AG08395 (cell line): ENCODE results near the gene P2RX5.
"Not testable (repeated sequence)": the region's sequence is repeated elsewhere in the genome, so short reads cannot be mapped to it uniquely, and the experiment has no call there.

ENCODE experiments used
- DNase-seq: peaks from one replicate; pipeline ENCODE4 v3.0.0; 2012; ENCODE audit warnings: mixed read lengths, low spot score

Gene P2RX5

DNA sequence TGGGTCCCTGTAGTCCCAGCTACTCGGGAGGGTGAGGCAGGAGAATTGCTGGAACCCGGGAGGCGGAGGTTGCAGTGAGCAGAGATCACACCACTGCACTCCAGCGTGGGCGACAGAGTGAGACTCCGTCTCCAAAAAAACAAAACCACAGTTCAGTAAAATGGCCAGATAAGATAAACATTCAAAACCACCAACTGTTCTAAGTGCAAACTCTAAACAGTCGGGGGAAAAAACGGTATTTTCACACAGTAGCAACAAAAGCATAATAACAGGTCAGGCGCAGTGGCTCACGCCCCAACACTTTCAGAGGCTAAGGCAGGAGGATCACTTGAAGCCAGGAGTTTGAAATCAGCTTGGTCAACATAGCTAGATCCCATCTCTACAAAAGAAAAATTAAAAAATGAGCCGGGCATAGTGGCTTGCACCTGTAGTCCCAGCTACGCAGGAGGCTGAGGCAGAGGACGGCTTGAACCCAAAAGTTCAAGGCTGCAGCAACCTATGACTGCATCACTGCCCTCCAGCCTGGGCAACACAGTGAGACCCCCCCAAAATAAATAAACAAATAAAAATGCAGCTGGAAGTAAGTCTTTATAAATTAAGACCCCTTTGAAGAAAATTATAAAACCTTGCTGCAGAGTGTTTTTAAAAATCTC lies 17.0 kb upstream of the P2RX5 start:
- no peak for DNase-seq

- DNase-seq, result no peak
These were observed 15.0 kb upstream of the P2RX5 start for GRCh38 chr17:3710951-3711383.

GRCh38 chr17:3708366-3708765 lies 12.4 kb upstream of the P2RX5 start:
- no peak for DNase-seq

DNA sequence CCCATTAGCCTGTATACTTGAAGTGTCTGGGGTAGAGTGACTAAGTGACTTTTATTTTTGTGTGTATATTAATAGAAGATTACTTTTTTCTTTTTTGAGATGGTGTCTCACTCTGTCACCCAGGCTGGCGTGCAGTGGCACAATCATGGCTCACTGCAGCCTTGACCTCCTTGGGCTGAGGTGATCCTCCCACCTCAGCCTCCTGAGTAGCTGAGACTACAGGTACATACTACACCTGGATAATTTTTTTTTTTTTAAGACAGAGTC lies 9.7 kb upstream of the P2RX5 start:
- DNase-seq, result not testable (repeated sequence)

- no peak for DNase-seq
These were observed 9.2 kb upstream of the P2RX5 start for GRCh38 chr17:3704931-3705717.

GRCh38 chr17:3702041-3702539 lies 6.1 kb upstream of the P2RX5 start:
- not testable (repeated sequence) for DNase-seq

DNA sequence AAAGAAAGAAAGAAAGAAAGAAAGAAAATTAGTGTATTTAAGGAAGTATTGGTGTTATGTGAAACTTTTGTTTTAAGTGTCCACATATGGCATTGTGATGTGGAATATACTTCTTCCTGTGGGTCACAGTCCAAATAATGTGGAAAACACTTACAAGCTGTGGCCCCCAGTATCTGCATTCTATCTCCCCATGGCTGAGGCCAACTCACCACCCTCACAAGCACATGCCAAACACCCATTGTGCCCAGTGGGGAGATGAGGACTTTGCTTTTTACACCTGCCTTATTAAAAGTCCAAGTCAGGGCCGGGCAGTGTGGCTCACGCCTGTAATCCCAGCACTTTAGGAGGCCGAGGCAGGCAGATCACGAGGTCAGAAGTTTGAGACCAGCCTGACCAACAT lies 4.0 kb upstream of the P2RX5 start:
- no peak for DNase-seq

GRCh38 chr17:3698139-3698538 lies 2.2 kb upstream of the P2RX5 start:
- DNase-seq, result no peak

- no peak for DNase-seq
These were observed 1.1 kb upstream of the P2RX5 start for GRCh38 chr17:3697103-3697476.

DNA sequence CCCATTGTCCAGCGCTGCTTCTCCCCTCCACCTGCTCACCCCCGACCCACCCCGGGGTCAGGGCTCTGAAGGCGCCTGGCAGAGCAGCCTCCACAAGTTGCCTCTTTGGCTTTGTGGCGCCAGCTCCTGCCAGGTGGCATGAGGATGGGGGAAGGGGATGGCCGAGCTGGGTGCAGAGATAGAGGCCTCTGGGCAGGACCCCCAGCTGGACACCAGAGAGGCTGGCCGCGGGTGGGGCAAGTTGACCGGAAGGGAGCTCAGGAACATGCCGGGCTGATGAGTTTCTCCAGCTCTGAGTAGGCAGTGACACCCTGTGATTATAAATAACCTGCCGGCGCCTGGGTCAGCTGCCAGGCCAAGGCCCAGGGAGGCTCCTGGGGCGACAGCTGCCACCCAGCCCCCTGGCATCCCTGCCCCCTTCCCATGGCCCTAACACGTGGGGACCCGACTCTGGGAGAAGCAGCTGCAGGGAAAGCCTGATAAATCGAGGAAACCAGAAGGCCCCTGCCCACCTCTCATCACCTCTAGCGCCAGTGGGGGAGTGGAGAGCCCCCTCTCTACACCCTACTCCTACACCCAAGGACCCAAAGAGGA lies 729 bp downstream of the P2RX5 start:
- no peak for DNase-seq

- DNase-seq, result no peak
These were observed 2.1 kb downstream of the P2RX5 start for GRCh38 chr17:3693829-3694231.

GRCh38 chr17:3693141-3693540 lies 2.8 kb downstream of the P2RX5 start:
- DNase-seq, result no peak

DNA sequence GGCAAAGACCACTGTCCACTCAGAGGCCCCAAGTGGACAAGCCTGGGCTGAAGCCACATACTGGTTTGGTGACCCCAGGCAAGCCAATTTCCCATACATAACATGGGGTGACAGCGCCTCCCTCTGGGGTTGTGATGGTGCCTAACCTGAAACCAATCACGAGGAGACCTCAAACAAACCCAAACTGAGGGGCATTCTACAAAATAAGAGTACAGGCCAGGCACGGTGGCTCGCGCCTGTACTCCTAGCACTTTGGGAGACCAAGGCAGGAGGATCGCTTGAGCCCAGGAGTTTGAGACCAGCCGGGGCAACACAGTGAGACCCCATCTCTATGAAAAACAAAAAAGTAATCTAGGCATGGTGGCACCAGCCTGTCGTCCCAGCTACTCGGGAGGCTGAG lies 3.6 kb downstream of the P2RX5 start:
- no peak for DNase-seq

DNA sequence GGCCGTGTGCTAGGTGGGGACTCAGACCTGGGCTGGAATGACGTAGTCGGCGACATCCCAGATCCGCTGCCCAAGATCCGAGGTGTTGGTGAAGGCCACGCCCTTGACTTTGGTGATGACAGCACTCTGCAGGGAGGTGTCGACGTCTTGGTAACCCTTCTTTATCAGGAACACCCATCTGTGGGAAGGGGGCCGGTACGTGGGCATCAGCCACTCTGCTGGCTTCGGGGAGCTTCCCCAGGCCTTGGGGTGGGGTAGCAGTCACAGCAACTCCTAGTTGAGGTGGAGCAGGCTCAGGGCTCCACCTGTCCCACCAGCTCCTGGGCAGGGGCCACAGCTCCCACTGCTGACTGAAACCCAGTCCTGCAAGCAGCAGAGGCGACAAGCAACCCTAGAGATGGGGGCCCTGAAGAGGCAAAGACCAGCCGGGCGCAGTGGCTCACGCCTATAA lies 4.3 kb downstream of the P2RX5 start:
- DNase-seq, result no peak

- DNase-seq, result no peak
These were observed 5.8 kb downstream of the P2RX5 start for GRCh38 chr17:3690094-3690715.

DNA sequence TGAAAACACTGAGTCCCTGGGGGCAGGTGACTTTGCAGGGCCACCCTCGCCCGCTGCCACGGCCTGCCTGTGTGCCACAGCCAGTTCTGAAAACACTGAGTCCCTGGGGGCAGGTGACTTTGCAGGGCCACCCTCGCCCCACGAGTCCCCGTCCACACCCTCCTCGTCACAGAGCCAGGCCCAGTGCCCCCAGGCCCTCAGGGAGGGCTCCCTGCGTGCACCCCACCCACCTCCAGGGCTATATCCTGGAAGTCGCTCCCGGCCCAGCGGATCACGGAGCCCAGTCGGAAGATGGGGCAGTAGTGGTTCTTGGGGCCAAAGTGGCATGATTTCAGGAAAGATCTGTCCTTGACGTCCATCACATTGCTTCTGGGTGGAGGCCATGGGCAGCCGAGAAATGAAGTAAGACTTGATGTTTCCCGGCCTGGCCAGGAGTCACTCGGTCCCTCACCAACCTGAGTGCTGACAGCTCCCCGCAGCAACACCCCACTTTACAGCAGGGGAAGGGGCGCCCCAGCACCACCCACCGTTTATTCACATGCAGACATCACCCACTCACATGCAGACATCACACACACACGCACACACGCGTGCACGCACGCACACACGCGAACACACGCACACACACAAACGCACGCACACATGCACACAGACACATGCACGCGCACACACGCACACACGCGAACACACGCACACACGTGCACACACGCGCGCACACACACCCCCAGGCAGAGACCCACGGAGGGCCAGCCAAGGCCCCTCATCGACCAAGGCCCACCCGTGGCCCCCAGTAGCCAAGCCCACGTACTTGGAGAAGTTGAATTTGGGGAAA lies 6.5 kb downstream of the P2RX5 start:
- DNase-seq, result no peak

GRCh38 chr17:3688852-3689261 lies 7.1 kb downstream of the P2RX5 start:
- DNase-seq, result no peak

DNA sequence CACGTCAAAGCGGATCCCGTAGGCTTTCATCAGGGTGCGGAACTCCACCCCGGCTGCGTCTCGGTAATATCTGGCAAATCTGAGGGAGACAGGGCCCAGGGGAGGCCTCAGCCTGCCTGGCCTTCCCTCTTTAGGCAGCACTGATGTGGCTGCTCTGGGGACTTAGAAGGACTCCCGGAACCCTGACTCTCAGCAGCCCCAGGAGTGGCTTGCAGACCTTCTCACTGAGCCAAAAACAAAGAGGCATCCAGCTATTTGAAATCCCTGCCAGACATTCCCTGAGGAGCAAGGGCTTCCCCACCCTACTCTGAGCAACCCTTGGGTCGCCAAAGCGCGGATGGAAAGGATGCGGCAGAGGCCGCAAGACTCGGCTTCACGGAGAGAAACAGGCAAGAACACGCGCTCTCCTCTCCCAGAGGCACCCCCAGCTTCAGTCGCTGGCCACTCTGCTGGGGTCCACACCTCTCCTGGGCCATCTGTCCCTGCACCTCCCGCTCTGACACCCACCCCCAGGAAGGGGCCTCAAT lies 7.9 kb downstream of the P2RX5 start:
- DNase-seq, result peak; percentile 39

- DNase-seq, result no peak
These were observed 10.8 kb downstream of the P2RX5 start for GRCh38 chr17:3685174-3685573.

GRCh38 chr17:3683054-3683511 lies 12.9 kb downstream of the P2RX5 start:
- peak; percentile 74 for DNase-seq

DNA sequence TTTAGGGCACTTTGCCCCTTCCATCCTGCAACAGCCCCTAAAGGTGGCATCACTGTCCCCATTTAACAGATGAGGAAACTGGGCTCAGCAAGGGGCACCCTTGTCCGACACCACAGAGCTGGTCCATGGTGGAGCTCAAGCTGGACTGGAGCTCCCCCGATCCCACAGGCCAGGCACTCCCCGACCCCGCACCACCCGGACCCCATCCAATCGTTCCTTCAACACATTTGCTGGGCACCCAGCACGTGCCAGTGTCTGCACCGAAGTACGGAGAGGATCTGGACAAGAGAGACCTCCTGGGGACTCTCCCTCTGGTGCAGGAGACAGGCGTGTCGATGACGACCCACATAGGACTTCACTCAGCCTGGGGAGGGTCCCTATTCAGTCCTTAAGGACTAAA lies 13.9 kb downstream of the P2RX5 start:
- no peak for DNase-seq

- no peak for DNase-seq
These were observed 14.4 kb downstream of the P2RX5 start for GRCh38 chr17:3681565-3681964.
